Renal cortical epithelial cell (primary cell): ENCODE results near the gene MIF. TPM values are rescaled to one million over a fixed set of nuclear protein-coding genes. Genes with fewer than 3 reads are reported as not detected.
"Not testable (repeated sequence)": the region's sequence is repeated elsewhere in the genome, so short reads cannot be mapped to it uniquely, and the experiment has no call there.

ENCODE experiments used
- DNase-seq: peaks from one replicate; pipeline ENCODE4 v3.0.0-alpha.2; 2011; ENCODE audit warnings: low read depth
- total RNA-seq: library from RNA; depleted of rRNA; stranded (reverse); fragments of >200 nt; gene quantifications from 2 replicates; pipeline ENCODE4 v1.2.3, GENCODE V29; 2014

MIF gene
- total RNA-seq = 213 and 324 TPM in 2 replicates

DNA sequence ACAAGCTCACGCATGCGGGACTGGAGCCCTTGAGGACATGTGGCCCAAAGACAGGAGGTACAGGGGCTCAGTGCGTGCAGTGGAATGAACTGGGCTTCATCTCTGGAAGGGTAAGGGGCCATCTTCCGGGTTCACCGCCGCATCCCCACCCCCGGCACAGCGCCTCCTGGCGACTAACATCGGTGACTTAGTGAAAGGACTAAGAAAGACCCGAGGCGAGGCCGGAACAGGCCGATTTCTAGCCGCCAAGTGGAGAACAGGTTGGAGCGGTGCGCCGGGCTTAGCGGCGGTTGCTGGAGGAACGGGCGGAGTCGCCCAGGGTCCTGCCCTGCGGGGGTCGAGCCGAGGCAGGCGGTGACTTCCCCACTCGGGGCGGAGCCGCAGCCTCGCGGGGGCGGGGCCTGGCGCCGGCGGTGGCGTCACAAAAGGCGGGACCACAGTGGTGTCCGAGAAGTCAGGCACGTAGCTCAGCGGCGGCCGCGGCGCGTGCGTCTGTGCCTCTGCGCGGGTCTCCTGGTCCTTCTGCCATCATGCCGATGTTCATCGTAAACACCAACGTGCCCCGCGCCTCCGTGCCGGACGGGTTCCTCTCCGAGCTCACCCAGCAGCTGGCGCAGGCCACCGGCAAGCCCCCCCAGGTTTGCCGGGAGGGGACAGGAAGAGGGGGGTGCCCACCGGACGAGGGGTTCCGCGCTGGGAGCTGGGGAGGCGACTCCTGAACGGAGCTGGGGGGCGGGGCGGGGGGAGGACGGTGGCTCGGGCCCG, at the start of gene MIF:
Gene MIF, plus strand, starts transcription at position 439 of the 765 bp plus-strand sequence. Its CDS starts 92 bp downstream, at position 531.
- DNase-seq = peak; percentile 79

DNA sequence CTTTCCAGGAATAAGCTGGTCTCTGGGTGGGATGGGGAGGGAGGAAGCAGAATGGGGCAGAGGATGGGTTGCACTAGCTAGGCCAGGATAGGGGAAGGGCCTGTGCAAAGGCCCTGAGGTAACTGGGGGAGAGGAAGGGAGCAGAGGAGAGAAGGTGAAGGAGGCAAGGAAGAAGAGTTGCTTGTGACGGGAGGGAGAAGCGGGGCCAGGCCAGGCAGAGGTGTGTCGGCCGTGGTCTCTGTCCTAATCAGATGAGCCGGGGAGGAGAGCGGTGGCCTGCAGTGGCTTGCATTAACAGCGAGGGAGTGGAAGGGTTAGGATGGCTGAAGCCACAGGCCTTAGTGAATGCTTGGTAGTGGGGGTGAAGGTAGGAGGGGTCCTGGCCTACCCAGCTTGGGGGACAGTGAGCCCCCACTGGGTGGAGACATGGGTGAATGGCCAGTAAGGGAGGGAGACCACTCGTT, 49.4 kb upstream of the MIF start:
- no peak for DNase-seq

DNA sequence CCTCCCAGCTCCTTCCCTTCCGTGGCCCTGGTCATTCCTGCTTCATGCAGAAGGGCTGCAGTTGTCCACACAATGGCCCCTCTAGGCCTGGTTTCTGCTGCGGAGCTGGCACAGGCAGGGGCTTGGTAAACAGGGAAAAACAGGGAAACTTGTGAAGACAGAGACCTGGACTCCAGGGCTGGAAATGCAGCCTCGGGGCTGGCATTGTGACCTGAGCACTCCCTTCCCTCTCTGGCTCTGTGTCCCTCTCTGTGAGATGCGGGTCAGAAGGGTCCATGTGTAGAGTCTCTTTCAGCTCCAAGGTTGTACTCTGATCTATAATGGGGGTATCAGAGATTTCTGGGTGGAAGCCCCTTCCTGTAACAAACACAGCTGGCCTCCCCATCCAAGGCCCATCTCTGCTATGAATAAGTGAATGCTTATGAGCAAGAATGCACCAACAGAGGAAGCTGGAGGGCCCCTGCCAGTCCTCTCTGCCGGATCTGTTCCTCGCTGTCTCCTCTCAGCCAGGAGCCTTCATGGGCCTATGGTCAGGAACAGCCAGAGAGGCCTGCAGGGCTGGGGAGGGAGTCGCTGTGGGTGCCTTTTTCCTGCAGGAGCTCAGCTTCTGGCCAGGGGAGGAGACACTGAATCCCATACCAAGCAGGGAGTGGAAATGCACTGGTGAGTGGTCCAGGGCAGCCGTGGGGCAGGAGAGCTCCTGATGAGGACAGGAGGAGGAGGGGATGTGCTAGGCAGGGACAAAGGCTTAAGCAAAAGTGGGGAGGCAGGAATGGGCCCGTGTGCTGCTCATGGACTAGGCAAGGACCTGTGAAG, 48.7 kb upstream of the MIF start:
- no peak for DNase-seq

- DNase-seq = no peak
Measured at GRCh38 chr22:23846081-23846469, 48.1 kb upstream of the MIF start.

DNA sequence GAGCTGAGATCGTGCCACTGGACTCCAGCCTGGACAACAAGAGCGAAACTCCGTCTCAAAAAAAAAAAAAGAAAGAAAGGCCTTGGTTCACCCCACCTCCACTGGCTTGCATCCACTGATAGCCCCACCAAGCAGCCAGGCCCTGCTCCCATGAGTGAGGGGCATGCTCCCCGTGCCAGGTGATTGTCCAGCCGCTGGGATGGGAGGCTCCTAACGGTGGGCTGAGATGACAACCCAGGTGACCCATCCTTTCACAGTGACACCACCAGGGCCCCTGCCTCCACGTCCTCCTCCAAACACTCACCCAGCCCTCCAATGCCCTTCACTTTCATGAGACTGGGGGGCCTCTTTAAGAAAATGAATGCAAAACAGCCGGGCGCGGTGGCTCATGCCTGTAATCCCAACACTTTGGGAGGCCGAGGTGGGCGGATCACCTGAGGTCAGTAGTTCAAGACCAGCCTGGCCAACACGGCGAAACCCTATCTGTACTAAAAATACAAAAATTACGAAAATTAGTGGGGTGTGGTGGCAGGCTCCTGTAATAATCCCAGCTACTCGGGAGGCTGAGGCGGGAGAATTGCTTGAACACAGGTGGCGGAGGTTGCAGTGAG, 46.8 kb upstream of the MIF start:
- no peak for DNase-seq

GRCh38 chr22:23847991-23848864, 46.0 kb upstream of the MIF start:
- no peak for DNase-seq

DNA sequence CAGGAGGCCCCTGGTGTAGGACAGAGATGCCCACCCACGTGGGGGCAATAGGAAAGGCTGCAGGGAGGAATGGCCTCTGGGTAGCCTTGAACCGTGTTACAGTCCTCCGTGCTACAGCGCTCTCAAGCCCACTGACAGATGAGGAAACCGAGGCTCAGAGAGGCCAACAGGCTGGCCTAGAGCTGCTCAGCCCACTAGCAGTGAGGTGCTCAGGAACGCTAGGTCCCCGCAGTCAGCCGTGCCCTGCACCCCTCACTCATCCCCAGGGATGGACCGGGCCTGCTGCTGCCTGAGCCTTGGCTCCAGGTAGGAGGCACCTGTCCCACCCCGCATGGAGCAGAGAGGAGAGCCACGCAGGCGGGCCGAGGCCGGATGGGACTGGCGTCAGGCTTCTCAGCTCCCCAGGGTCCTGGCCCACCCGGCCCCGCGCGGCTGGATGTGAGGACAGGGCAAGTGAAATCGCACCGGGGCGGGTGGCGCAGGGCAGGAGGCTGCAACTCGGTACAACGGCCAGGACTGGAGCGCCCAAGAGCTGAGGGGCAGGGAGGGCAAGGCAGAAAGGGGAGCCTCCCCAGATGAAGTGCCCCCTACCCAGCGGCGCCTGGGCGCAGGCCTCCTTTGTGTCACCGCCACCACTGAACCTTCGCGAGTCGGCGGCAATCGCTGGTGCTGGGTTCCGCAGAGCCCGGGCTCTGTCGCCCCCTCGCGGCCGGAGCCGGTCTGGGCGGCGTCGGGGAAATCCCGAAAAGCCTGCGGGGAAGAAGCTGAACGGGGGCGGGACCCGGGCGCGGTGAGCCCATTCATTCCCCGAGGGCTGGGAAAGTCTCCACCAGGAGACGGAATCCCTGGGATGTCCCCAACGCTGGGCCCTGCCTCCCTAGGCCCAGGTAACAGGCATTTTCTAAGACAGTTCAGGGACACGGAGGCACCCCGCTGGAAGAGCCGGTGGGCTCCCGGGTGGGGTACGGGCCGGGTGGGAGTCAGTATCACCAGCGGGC, 44.9 kb upstream of the MIF start:
- peak; percentile 19 for DNase-seq

DNA sequence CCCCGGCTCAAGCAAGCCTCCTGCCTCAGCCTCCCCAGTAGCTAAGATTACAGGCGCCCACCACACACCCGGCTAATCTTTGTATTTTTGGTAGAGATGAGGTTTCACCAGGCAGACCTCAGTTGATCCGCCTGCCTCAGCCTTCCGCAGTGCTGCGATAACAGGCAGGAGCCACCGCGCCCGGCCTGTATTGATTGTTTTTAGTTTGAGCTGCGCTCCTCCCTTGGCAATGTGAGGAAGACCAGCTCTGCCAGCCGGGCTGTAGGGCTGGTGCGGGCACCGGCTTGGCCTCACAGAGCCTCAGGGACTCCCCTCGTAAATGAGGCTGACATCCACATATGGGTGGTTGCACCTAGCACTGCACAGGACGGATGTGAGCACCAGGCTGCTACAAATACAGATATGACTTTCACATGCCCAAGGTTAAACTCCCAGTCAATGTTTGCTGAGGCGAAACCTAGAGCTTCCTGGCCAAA, 44.0 kb upstream of the MIF start:
- DNase-seq = peak; percentile 18

DNA sequence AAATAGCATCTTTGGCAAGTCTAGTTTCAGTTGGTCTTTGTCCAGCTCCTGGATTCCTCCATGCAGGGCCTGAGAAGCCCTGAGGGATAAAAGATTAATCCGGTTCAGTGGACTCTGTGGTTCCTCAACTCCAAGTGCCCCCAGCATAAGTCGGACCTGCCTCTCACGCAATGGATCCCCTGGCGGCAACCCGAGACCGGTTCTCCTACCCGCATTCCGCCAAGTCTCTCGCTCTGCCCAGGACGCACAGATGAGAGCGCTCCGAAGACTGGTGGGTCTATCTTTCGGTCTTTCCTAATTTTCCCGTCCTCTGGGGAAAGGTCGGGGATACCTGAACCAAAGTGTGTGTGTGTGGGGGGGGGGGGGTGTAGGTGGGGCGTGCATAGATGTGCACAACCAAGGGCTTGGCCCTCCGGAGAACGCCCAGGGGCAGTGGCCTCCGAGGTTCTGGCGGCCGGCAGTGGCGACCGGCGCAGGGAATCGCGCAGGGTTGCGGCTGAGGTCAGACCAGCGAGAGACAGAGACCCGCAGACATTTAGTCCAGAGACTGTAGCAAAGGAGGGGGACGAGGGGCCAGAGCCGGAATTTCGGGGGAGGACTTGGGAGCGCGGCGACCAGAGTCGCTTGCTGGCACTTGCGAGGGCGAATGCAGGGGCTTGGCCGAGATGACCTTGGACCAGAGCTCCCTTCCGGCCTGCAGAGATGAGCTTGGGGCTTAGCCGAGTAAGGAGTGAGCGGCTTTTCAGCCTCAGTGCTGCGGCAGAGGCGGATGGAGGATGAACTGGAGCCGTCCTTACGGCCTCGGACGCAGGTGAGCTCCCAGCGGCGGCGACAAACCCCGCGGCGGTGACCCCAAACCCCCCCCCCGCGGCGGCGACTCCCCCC, 37.2 kb upstream of the MIF start:
- peak; percentile 84 for DNase-seq

GRCh38 chr22:23857606-23858483, 36.3 kb upstream of the MIF start, which contains the start of gene SLC2A11:
Gene SLC2A11, plus strand, starts transcription at chr22:23857875. Its CDS starts 125 bp downstream, at chr22:23858000.
- DNase-seq = peak; percentile 94

DNA sequence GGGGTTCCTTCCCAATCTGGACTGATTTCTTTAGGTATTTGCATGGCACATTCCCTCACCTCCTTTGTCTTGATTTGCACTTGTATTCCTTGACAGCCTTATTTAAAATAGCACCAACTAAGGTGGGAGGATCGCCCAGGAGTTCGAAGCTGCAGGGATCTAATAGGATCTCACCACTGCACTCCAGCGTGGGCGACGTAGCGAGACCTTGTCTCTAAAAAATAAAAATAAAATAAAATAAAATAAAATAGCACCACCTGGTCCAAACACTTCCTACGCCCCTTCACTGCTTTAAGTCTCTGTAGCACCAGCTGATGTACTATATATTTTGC, 35.7 kb upstream of the MIF start:
- DNase-seq = no peak

DNA sequence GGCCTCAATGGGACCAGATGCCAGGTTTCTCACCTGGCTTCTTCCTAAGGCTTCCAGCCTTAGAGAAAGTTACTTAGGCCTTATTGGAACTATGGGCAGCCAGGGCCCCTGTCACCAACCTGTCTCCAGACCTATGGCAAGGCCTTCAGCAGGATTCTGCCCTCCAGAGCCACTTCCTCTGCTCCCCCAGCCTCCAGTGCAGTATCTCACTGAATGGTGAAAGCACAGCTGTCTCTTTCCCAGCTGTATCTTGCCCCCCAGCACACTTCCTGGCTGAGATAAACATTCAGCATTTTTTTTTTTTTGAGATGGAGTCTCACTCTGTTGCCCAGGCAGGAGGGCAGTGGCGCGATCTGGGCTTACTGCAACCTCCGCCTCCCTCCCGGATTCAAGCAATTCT, 35.0 kb upstream of the MIF start:
- no peak for DNase-seq

GRCh38 chr22:23860187-23860586, 34.0 kb upstream of the MIF start:
- not testable (repeated sequence) for DNase-seq

DNA sequence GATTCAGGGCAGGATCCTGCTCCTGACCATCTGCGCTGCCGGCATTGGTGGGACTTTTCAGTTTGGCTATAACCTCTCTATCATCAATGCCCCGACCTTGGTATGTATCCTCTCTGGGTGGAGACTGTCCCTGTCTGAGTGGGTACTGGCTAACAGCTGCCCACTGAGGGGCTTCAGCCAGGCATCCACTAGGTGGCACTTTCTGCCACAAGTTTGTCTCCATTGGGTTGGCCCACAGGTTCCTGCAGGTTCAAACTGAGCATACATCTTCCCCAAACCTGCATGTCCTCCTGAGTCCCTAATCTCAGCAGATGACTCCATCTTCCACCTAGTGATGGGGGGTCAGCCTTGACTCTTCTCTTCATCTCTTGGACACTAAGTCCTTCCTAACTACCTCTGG, 32.1 kb upstream of the MIF start:
- peak; percentile 40 for DNase-seq

GRCh38 chr22:23864499-23865154, 29.6 kb upstream of the MIF start:
- not testable (repeated sequence) for DNase-seq

- no peak for DNase-seq
Measured at GRCh38 chr22:23868580-23868979, 25.6 kb upstream of the MIF start.

GRCh38 chr22:23874871-23875270, 19.3 kb upstream of the MIF start:
- no peak for DNase-seq

DNA sequence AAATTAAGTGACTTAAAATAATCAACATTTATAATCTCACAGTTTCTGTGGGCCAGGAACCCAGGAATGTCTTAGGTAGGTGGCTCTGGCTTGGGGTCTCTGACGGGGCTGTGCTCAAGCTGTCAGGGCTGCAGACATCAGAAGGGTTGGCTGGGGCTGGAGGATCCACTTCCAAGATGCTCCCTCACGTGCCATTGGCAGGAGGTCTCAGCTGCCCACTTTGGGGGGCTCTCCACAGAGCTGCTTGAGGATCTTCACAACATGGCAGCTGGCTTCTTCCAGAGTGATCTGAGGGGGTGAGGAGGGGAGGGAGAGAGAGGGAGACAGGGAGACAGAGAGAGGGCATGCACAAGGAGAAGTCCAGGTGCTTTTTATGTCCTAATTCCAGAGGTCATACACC, 18.4 kb upstream of the MIF start:
- no peak for DNase-seq
